Measurements from ENCODE around the gene EGFL7. TPM values are rescaled to one million over a fixed set of nuclear protein-coding genes. Genes with fewer than 3 reads are reported as not detected.

The EGFL7 gene
- total RNA-seq: 61.5 TPM
- long read RNA-seq, transcript EGFL7-204 (10 exons, 1,529 nt): major isoform, 42 of 127 reads
- long read RNA-seq, transcript EGFL7-202 (9 exons, 1,282 nt): minor isoform, 10 of 127 reads
- long read RNA-seq, partial matches to known transcripts: 34 of 127 reads
- long read RNA-seq, other reads (novel, unspliced or antisense): 41 of 127 reads

DNA sequence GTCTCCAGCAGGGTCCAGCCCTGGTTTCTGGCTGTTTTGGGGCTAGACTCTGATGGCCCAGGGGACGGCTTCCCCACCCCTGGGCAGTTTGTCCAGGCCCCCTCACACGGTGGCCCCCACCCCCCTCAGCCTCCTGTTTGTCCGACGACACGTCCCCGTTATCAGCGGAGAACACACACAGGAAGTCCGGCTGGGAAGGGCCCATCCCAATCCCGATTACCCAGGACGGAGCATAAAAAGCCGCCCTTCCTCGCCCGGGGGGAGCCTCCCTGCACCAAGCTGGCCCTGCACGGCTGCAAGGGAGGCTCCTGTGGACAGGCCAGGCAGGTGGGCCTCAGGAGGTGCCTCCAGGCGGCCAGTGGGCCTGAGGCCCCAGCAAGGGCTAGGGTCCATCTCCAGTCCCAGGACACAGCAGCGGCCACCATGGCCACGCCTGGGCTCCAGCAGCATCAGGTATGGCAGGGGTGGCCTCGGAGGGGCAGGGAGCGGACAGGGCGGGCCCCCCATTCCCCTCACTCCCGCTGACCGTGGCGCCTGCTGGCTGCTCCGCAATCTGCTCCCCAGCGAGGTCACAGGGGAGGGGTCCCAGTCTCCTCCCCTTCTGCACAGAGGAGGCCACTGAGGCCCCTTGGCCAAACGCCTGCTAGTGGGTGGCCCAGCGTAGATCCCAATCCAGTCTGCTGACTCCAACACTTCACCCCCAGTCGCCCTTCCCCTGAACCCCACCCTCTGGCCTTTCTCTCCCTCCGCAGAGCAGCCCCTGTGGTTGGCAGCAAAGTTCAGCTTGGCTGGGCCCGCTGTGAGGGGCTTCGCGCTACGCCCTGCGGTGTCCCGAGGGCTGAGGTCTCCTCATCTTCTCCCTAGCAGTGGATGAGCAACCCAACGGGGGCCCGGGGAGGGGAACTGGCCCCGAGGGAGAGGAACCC lies at the start of gene EGFL7:
TSS of gene EGFL7 (plus strand) at position 261 of the 926 bp plus-strand sequence. CDS start 5,367 bp downstream, outside the sequence.
- intact Hi-C loops (cut with DNase I): no loop called here
- DNase-seq (peak; percentile 77), ATAC-seq (ENCODE audit: poor library complexity) (peak; percentile 43)

DNA sequence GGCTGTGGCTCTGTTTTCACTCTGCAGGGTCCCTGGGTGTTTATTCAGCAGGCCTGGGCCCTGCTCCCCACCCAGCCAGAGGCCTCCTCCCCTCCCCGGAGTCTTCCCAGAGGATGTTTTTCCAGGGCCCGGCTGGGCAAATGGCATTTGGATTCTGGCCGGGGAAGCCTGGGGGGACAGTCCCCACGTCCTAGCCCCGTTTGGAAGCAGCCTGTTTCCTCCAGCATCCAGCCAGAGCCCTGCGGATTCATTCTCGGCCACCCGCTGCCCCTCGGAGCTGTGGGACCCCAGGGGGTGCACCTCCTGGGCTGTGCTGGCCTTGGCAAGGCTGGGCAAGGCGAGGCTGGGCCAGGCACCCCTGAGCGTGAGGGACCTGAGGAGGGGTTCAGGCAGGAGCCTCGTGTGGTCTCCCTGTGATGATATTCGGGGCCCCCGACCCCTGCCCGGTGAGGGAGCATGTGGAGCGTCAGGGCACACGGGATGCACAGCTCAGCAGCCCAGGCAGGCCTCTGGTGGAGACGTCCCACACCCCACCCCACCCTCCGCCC lies 48.8 kb upstream of the EGFL7 start:
- no peak for ATAC-seq (ENCODE audit: poor library complexity)
- DNase-seq: no peak
- intact Hi-C loops (cut with DNase I): no loop called here

DNA sequence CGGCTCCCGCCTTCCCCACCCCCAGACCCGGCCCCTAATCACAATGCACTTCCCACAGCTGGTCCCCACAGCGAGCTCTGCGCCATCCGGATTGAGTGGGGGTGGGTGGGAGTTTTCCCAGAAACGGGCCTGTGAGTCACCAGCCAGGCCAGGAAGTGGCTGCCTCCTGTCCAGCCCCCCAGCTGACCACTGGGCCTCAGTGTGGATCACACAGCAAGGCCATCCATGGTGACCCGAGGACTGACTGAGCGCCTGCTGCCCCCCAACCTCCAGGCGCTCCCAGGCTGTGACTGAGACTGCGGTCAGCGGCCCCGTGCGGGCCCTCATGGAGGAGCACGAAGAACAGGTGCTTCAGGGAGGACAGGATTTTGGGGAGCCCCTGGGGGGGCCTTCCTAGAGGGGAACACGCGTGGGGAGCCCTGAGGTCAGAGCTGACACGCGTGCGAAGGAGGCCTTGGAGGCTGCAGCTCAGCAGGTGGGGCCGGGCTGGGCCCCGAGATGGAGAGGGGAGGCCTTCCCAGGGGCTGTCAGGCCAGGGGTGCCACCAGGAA lies 48.3 kb upstream of the EGFL7 start:
- ATAC-seq (ENCODE audit: poor library complexity) (peak; percentile 42), DNase-seq (peak; percentile 67)
- intact Hi-C loops (cut with DNase I): no loop called here

DNA sequence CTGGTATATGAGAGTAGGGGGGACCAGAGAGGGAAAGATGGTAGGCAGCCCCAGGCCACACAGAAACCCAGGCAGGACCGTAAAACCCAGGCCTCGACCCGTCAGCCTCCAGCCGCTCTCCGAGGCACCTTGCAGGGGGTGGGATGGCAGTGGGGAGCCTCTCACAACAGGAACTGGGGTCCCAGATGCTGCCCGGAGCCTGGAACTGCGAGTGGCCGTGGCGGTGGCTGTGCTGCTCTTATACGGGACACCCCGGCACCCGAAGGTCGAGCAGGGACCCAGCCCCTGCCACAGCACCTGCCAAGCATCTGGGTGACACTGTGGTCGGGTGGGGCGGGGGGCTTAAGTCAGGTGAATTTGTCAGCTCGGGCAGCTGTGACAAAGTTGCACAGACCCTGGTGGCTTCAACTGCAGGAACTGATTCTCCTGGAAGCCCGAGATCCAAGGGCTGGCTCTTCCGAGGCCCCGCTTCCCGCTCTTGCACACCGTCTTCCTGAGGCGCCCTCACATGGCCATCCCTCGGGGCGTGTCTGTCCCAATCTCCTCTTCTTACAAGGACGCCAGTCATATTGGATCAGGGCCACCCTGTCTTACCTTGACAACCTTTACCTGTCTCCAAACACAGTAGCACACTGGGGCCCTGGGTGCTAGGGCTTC lies 47.6 kb upstream of the EGFL7 start:
- DNase-seq (no peak), ATAC-seq (ENCODE audit: poor library complexity) (peak; percentile 17)
- intact Hi-C loops (cut with DNase I): no loop called here

DNA sequence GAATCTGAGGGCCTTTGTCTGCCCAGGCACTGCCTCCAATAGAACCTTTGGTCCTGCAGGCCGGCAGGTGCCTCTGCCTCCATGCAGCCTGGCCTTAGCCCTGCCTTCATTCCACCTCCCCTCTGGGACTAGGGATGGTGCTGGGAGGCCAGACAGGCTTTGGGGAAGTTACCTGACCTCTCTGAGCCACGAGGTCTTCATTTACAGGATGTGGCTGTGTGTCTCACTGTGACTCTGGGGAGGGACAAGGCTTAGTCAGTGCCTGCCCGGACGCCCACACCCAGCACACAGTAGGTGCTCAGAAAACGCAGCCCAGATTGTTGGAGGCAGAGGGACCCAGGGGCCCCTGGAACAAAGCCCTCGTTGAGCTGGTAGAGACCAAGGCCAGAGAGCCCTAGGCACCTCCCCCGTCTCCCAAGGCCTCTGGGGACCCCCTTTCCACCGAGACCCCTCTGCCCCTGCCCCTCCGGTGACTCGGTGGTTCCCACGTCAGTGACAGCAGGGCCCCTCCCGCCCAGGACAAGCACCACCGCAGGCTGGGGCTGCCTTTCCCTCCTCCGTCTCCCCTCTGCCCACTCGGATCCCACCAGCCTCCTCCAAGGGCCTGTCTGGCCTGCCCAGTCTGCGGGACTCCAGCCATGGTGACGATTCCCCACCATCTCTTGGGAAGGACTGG lies 46.9 kb upstream of the EGFL7 start:
- intact Hi-C loops (cut with DNase I): no loop called here
- ATAC-seq (ENCODE audit: poor library complexity): no peak
- DNase-seq: no peak

DNA sequence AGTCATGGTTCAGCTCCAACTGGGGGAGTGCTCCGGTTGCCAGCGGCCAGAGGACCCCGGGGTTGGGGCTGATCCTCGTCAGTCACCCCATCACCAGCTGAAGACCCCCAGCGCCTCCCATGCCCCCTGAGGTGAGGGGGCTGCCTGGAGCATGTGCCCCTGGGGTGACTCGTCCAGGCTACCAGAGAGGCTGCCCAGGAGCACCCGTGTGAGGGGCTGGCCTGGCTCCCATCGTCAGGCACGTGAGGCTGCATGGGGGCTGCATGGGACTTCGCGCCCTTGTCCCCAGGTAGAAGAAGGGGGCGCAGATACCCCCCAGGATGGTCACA lies 46.4 kb upstream of the EGFL7 start:
- ATAC-seq (ENCODE audit: poor library complexity): no peak
- intact Hi-C loops (cut with DNase I): no loop called here
- DNase-seq: no peak

DNA sequence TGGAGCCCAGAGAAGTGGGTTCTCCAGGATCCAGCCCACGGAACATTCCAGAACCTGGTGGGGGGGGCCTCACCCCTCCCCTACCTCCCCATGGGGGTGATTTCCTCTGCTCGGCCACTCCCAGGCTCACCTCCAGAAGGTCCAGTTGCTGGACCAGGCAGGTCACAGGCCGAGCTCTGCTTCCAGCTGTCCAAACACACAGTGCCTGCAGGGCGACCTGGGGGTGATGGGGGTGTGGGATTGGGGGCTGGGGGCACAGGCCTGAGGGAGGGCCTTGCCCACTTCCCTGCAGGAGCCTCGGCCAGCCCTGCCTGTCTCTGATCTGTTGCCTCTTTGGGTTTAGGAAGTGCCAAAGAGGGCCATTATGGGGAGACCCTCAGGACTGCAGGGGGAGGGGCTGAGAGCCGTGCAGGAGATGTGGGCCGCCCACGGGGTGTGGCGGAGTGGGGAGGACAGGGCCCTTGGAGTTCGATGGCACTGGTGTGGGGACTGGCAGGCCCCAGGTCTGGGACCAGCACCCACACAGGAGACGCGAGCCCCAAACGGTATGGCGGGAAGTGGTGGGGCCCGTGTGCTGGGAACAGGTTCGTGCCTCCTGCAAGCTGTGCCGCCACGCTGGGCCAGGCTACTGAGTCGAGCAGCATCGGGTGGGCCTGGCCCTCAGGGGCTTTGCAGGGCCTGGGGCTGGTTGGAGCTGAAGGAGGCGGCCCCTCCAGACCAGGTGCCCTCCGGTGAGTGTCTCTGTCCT lies 45.6 kb upstream of the EGFL7 start:
- ATAC-seq (ENCODE audit: poor library complexity): no peak
- intact Hi-C loops (cut with DNase I): no loop called here
- no peak for DNase-seq

DNA sequence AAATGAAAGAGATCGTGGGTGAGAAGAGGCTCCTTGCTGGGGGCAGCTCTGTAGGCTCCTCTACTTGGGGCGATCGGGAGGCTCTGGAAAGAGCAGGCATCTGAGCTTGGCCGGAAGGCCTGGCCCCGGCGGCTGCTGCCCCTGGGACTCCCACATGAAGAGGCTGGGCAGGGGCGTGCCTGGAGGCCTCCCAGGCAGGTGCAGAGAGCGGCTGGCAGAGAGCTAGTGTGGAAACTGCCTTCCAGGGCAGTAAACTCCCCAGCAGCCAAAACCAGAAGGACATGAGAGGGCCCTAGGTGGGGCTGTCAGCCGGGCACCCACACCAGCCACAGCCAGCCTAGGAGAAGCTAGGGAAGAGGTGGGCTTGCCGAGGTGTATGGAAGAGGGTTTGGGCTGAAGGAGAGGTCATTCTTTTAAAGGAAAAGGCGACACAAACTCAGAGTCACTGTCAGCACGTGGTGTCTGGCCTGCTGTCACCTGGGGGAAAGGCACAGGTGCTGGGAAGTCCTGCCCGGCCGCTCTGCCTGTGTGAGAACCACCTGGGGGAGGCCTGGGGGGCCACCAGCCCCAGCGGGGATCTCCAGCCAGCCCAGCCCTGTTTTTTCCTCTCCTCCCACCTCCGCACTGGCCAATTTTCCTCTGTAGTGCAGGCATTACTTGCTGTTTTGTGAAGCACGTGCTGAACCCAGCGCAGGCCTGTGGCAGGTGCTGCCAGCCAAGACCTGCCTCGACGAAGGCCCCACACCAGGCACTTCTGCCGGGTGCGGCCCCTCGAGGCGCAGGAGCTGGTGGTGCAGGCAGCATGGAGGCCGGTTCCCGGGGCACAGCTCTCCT lies 44.8 kb upstream of the EGFL7 start:
- intact Hi-C loops (cut with DNase I): no loop called here
- DNase-seq (no peak), ATAC-seq (ENCODE audit: poor library complexity) (no peak)

DNA sequence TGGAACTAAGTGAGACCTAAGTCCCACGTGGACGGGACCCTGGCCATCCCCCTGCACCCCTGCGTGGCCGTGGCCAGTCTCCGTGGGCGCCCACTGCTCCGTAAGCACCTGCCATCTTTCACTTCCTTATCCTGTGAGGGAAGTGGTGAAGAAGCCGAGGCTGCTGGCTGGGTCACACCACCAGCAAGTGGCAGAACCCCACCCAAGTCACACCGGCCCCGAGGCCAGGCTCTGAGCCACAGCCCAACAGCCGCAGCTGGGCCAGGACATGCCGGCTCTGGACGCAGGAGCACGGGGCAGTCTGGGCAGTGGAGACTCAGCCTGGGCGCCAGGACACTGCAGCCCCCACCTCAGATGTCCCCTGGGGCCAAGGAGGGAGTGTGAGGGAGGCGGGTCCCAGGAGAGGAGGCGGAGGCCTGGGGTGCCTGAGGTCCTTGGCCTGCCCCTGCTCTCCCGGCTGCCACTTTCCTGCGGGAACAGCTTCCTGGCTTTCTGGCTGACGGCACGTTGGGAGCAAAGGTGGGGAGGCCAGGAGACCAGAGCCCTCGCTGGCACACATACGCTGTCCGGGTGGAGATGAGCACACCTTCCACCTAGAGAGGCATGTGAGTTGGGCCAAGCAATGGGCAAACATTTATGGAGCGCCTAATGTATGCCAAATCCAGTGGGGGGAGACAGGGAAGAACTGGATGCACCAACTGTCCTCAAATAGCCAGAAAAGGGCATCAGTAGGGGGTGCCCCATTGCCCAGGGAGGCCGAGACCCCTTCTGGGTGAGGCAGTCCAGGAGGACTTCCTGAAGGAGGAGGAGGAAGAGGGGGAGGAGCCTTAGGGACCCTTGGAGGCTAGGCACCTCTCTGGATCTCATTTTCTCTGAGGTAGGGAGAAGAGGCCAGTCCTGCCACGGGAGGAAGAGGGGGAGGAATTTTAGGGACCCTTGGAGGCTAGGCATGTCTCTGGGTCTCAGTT lies 43.9 kb upstream of the EGFL7 start:
- intact Hi-C loops (cut with DNase I): no loop called here
- ATAC-seq (ENCODE audit: poor library complexity): peak; percentile 5
- DNase-seq: peak; percentile 61

DNA sequence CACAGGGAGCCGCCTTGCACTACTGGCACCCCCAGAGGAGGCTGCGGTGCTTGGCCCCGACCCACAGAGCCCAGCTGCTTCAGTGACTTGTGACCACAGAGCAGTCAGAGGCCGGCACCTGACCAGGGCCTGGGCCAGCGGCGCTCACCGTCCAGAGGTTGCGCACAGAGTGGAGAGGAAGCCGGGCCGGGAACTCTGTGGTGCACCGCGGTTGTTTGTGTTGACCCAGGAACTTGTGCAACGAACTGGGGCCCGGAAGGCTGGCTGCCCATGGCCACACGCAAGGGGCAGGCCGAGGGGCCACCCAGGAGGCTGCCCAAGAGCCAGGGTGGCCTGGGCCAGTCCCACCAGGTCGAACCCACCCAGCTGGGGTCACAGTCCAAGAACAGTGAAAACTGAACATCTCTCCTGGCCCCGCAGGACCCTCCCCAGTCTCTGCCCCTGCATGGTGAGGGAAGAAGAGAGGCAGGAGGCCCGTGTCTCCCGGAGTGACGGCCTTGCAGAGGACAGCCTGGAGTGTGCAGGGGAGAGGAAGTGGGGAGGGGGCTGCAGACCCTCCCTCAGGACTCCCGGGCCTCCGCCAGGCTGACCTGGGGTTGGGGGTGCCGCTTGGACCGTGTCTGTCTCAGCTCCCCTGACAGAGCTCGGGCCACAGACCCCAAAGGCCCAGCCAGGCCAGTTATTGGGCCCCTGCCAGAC lies 42.8 kb upstream of the EGFL7 start:
- ATAC-seq (ENCODE audit: poor library complexity) (peak; percentile 37), DNase-seq (peak; percentile 86)
- intact Hi-C loops (cut with DNase I): no loop called here

DNA sequence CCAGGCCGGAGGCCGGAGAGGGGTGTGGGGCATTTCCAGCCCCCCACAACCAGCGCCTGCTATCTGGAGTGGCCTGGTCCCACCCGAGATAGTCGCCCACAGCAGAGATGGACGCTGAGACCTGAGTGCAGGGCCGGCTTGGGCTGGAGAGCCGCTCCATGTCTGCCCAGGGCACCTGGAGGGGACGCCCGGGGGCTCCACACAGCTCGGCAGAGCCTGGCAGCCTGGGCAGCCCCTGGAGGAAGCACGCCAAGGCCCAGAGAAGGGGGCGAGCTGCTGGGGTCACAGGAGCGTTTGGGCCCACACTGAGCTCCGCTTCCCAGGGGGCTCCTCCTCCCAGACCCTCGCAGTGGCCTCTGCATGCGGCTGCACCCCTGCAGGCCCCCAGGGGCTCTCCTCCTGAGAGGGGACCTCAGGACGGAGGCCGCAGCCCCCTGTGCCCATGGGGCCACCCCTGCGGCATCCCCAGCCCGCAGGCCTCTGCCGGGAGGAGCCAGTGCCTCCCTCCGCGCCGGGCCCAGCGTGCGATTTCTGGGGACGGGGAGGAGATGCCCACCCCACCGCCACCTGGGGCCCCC lies 42.2 kb upstream of the EGFL7 start:
- no peak for ATAC-seq (ENCODE audit: poor library complexity)

DNA sequence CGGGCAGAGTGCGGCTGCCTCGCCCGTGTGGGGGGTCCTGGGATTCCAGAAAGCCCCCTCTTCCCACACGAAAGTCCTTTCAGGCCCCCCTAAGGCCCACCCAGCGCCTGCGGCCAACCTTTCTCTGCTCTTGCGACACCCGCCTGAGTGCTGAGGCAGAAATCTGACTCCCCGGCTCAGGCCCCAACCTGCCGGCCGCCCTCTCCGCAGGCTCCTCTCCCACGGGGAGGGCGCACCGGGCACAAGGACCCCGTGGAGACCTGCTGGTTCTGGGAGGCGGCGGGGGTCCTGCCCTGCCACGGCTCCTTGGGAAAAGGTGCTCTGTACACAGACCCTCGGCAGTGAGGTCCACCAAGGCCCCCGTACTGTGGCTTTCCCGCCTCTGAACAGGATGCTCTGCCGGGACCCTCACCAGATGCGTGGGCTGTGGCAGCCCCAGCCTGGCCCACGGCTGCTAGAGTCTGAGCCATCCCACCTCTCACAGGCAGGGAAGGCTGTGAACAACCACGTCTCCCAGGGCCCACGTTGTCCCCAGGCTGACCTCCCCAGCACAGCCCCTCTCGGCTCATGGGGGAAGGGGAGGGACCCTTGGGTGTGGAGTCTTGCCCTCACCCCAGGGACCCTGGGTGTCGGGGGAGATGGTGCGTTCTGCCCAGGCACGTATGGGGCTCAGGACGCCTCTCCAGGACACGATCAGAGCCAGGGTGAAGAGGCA lies 41.5 kb upstream of the EGFL7 start:
- DNase-seq (no peak), ATAC-seq (ENCODE audit: poor library complexity) (no peak)
- intact Hi-C loops (cut with DNase I): no loop called here

More for the DNA sequence above, 42.2 kb upstream of the EGFL7 start:
- intact Hi-C loops (cut with DNase I): no loop called here
- no peak for DNase-seq

DNA sequence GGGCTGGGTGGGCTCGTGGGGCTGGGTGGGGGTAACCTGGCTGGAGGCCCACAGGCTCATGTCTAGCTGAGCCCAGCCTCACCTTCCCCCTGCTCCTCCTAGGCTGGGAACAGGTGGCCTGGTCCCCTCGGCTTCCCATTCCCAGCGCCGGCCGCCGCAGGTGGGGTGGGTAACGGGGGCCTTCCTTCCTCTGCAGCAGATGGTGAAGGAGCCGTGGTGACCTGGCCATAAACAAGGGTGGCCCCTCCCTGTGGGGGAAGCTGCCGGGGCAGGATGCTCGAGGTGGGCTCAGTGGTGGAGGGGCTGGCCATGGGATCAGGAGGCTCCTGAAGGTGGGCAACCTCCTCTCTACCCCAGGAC lies 41.0 kb upstream of the EGFL7 start:
- ATAC-seq (ENCODE audit: poor library complexity): no peak
- intact Hi-C loops (cut with DNase I): no loop called here

DNA sequence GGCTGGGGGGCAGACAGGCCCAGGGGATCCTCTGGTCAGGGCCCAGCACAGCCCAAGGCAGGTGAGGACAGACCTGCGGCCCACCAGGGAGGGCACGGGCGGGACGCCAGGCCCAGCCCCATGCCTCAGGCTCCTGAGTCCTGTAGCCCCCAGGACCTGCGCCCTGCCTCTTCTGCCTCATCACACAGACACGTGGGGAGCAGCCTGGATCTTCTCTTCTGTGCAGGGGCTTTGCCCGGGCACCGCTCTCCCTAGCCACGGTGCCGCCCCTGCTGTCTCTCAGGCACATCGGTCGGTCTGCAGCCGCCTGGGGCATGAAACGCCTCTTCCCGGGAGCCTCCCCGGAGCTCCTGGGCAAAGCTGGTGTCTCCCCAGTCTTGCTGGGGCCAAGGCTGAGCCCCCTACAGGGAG lies 40.2 kb upstream of the EGFL7 start:
- intact Hi-C loops (cut with DNase I): no loop called here
- ATAC-seq (ENCODE audit: poor library complexity): no peak
- no peak for DNase-seq

More for the DNA sequence above, 41.0 kb upstream of the EGFL7 start:
- no peak for DNase-seq

All from Right ventricle myocardium superior (tissue), 1 donor.